Left kidney (tissue), 8 donors: ENCODE results near the gene SLC6A11. TPM values are rescaled to one million over a fixed set of nuclear protein-coding genes. Genes with fewer than 3 reads are reported as not detected.

Source experiments
- DNase-seq: peaks from one replicate; pipeline ENCODE4 v3.0.0-alpha.2; 2013
- long read RNA-seq, 8 donors: transcript quantifications; one replicate each; lab custom pipeline, GENCODE V29; 2026
- polyA plus RNA-seq: library from polyadenylated mRNA; unstranded; fragments of 120-200 nt; gene quantifications from one replicate; pipeline ENCODE4 v1.2.1, GENCODE V29; 2013; ENCODE audit not compliant: insufficient read length

Gene SLC6A11
- 0.10 TPM for polyA plus RNA-seq
- long read RNA-seq, donor 1 = 0 reads
- long read RNA-seq, donor 2 = 0 reads
- long read RNA-seq, donor 3 = 0 reads
- long read RNA-seq, donor 4 = 0 reads
- long read RNA-seq, donor 5 = 0 reads
- long read RNA-seq, donor 6 = 0 reads
- long read RNA-seq, donor 7 = 0 reads
- long read RNA-seq, donor 8 = 0 reads

DNA sequence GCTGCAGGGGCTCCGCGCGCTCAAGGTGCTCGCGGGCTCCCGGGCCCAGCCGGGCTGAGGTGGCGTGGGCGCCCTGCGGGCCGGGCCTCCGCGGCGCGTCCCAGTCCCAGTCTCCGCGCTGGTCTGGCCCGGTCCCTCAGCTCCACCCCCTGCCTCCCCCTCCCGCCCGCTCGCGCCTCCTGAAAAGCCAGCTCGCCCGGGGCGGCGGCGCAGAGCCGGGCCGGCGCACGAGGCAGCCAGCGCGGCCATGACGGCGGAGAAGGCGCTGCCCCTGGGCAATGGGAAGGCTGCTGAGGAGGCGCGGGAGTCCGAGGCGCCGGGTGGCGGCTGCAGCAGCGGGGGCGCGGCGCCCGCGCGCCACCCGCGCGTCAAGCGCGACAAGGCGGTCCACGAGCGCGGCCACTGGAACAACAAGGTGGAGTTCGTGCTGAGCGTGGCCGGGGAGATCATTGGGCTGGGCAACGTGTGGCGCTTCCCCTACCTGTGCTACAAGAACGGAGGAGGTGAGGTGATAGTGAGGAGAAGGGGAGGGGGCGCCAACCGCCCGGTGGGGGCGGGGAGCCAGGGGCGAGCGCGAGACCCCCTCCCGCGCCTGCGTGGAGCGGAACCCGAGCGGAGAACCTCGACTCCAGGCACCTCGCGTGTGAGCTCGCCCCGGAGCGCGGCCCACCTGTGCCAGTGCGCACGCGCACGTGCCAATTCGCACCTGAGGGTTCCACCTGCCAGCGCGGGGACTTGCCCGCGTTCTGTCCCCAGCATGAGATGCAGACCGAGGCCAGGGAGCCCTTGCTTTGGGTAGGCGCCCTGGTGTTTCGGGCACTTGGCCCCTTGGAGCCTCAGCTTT, at the start of gene SLC6A11:
Gene SLC6A11, plus strand, starts transcription at position 210 of the 844 bp plus-strand sequence. Its CDS starts 38 bp downstream, at position 248.
- peak; percentile 13 for DNase-seq

DNA sequence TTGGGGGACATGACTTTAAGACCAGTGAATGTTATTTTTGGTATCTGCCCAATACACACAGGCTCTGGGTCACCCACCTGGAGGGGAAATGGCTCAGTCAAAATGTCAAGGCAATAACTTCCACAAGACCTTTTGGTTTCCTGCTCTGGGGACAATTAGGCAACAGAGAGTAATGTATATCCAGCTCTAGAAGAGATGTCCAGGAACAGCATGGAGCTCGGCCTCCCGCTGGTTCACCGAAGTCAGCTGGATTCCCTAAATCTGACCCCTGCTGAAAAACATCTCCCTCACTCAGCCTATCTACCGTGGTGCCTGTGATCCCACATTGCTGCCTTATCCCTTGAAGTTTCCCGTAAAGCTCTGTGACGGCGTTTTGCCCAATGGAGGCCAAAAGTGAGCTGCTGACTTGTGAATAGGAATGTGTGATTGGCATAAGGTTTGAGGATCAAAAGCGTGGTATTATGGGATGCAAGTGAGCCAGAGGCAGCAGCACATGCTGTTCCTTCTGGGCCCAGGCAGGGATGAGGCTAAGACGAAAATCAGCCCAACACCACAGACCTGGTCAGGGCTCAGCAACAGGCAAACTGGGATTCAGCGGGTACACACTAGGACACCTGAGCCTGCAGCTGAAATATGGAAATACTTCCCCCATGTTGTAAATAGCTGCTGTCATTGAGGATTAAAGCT, 47.2 kb upstream of the SLC6A11 start:
- no peak for DNase-seq

DNA sequence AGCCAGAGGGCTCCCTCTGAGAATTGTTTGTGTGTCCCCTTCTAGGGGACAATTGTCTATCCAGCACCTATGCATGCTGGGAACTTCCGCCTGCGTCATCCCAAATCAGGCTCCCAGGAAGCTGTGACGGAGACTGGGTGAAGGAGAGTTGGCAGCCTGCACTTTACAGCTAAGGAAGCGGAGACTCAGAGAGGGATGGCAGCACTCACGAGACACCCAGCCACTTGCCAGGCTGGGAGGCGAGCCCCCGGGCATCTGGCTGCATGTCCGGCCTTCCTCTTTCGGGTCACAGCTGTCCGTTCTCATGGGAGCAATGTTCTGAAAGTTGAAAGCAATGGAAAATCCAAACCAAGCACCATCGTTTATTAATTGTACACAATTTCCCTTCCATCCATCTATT, 45.5 kb upstream of the SLC6A11 start:
- no peak for DNase-seq

DNA sequence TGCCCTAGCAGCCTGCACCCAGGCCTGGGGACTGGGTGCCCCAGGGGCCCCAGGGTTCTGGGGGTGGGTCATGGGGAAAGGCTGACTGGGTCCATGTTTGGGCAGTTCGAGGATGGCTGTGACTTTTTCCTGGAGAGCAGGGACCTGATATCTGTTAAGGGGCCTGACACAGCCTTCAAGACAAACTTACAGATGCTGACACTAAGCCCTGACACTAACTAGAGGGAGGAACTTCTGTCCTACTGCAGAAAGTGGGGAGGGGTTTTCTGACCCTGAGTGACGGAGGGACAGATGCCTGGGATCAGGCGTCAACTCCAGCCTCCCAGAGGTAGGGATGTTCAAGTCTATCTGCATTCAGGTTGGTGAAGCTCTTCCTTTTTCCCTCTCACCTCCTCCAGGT, 45.0 kb upstream of the SLC6A11 start:
- no peak for DNase-seq

DNA sequence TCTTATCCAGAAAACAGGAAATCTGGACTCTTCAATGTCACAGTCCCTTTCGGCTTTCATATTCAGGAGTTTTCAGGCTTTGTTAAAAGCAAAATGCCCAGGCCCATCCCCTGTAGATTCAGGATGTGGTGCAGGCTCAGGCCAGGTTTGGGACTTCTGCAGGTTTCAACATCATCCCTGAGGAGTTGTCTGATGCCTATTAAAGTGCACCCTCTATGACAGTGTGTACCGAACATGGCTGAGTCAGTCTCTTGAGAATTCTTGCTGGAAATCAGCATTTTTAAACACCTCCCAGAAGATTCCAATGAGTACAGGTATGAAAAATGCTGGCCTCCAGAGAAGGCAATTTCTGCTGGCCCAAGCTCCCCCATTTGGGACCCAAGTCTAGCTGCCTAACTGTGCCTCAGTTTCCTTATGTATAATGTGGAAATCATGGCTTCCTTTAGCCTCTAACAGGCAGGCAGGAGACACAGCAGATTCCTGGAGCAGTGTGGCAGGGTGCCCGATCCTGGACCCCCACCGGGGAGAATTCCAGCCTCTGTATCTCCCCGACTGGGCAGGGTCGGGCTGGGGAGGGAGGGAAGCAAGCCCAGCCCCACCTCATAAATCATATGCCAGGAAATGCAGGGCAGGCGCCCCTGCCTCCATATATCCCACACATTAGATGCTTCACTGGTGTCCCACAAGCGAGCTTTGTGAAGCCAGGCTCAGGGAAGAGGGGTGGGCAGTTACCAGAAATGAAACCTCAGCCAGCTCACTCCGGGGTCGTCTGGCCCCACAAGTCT, 44.4 kb upstream of the SLC6A11 start:
- DNase-seq = no peak

DNA sequence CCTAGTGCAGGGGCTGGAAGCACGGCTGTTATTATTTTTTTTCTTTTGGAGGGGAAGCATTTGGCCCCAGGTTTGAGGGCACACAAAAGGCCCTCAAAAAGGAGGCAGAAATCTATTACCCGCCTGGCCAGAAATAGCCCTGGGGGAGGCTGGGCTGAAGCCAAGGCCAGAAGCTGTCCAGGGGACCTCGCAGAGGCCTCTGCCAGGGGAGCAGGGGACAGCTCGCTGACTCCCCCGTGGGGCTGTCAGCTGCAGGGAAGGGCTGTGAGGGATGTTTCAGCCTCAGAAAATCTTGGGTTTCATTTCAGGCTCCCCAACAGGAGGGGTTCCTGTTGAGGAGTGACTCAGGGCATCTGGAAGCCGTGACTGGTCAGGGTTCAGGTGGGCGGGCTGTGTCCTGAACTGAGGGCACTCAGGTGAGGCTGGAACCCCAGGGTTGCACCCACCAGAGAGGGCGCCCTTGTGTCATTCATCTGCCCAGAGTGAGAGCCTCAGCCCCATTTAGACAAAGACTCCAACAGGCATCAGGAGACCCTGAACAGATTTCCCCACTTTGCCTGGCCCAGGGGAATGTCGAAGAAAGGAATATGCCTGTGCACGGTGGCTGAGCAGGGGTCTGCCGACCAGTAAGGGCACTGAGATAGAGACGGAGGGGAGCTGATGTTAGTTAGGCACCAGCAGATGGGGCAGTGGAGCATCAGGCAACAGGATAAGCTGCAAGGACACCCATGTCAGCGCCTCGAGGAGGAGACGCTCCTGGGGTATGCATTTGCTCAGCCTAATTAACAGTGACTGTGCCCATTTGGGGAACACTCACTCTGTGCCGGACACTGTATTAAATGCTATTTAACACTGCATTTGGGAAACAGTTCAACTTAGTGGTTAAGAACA, 43.5 kb upstream of the SLC6A11 start:
- DNase-seq = no peak

DNA sequence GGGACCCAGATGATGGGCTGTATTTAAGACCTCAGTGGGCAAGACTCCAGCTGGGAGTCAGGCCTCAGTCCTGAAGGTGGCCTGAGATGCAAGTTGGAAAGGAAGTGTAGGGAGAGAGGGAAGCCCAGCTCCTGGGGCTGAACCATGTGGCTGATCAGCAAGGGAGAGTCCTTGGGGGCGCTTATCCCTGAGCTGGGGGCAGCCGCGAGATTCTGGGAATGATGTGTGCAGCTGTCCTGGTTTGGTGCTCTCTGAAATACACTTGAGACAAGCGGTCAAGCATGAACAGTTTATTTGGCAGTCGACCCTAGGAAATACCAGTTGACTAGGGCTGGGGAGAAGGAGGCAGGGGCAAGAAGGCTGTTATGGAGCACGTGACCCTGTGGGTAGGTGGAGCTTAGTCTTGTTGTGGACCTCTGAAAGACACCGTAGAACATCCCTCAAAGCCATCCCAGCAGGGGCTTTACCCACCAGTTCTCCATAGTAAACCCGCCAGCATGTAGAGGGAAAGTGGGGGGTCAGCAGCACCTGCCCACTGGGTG, 41.8 kb upstream of the SLC6A11 start:
- DNase-seq = no peak

DNA sequence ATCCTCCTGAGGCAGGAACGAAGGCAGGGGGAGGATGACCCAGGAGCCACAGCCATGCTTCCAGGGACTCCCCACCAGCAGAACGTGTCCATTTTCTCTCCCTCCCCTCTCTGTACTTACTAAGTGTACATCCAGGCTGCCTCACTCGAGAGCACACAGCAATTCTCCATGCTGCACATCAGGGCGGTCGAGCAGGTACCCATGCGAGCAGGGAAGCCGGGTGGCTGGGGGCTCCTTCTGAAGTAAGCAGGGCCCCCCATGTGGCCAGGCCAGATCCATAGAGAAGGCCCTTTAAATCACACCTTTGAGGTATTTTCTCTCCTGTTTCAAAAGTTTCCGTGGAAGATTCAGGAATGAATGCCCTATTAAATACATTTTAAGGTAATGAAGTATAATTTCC, 41.2 kb upstream of the SLC6A11 start:
- DNase-seq = no peak

DNA sequence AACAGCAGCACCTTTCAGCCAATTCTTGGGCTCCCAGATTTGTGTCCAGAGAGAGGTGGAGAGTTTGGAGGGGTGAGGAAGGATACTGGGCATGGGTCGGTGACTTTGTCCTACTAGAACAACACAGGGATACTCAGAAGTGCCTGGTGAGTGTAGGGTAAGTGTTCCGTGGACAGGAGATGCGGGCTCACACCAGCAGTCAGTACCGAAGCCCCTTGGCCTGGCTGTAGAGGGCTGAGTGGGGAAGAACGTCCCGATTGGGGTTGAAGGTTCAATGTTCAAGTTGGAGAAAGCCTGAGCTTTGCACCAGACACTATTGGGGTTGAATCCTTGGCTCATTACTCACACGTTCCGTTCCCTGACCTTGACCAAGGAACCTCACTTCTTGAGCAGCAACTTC, 40.8 kb upstream of the SLC6A11 start:
- no peak for DNase-seq

DNA sequence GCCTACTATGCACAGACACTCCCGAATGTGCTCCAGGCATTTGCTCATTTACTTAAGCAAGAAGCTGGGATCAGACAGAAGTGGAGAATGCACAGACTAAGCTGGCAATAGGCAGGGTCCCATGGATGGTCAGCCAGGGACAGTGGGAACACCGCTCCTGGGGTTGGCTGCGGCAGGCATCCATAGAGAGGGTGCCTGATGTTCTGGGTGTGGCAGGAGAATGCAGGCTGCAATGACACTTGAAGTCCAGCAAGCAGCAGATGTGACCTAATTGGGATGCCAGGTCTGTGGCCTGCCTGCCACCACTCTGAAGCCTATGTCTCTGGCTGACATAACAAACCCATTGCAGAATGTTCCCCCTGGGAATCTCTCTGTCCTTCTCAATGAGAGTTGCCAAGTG, 40.2 kb upstream of the SLC6A11 start:
- no peak for DNase-seq

DNA sequence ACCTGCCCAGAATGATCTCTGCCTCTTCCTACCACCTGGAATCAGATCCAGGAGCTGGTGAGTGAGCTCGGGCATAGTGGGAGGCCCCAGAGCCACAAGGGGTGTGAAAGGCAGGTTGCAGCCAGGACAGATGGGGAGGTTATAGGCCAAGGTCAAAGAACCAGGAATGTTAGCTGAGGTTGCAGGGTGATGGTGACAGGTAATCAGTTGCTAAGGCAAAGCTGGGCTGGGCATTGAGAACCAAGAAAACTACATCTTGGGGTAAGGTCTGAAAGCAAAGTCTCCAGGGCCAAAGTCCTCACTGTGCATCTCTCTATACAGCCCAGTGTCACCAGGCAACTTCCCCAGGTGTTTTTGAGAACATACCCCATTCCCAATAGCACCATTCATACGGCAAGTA, 38.4 kb upstream of the SLC6A11 start:
- no peak for DNase-seq

DNA sequence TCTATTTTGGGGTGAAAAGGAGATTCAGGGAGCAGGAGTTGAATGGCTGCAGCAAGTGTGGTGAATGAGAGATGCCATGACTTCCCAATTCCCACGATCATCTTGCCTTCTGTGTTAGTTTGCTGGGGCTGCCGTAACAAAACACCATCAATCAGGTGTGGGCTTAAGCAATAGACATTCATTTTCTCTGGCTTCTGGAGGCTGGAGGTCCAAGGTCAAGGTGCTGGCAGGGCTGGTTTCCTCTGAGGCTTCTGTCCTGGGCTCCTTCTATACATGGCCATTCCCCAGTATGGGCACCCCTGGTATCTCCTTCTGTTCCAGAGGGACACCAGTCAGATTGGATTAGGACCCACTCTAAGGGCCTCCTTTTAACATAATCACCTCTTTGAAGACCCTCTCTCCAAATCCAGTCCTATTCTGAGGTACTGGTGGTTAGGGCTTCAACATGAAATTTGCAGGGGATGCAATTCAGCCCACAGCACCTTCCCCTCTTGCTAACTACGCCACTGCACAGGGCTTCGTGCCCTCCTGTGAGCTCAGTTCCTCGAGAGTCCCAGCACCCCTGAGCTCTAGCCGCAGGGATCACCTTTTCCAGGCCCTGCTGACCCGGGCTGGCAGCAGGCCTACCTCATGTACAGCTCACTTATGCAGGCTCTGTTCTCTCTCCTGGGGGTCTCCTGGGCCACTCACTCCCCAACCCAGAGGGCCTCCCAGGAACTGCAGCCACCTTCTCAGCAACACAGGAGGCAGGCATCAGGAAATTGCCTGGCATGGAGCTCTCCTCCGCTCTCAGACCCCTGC, 37.3 kb upstream of the SLC6A11 start:
- DNase-seq = no peak

DNA sequence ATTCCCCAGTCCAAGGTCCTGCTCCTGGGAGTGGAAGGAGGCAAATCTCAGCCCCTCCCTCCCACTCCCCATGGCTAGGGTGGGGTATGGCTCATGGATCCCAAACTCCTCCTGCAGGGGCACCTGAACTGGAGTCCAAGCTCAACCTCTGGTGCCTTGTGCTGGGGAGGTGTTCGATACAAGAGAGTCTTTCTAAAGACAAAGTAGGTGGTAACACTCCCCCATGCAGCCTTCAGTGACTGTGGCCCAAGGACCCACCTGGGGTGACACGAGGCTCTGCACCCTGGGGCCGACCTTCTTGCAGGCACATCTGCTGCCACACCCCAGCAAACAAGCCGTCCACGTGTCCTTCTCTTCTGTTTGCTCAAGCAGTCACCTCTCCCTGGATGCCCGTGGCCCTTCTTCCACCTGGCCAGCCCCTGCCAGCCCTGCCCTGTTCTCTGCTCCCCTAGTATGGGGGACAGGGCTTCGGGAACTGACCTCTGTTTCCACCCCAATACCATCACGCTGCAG, 36.7 kb upstream of the SLC6A11 start:
- DNase-seq = no peak

DNA sequence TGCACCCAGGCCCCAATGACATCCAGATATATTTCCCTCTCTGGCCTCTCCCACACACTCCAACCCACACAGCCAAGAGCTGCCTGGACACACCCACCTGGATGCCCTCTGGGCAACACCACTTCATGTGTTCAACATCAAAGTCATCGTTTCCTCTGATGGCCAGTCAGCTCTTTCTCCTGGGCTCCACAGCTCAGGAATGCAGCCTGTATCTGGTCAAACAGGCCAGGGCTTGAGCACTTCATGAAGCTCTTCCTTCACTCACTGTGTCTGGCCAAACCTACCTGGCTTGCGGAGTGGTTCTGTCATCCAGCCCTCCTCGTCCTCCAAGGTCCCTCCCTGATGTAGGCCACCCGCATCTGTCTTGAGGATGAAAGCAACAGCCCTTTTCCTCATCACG, 35.8 kb upstream of the SLC6A11 start:
- DNase-seq = no peak

DNA sequence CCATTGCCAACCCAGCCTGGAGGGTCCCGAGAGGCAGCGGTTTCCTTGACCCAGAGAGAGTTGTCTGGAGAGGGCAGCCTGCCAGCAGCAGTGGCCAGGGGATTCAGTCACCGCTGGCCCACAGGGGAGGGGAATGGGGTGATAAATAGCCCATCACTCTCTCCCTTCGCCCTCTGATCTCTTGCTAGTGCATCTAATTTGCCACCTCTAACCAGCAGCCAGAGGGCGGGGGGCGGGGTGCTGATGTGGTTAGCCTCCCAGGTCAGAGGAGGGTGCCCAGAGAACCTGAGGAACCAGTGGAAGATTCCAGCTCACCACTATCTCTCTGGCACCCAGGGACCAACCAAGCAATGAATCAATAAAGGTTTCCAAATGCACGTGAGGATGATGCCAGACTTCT, 35.1 kb upstream of the SLC6A11 start:
- no peak for DNase-seq

DNA sequence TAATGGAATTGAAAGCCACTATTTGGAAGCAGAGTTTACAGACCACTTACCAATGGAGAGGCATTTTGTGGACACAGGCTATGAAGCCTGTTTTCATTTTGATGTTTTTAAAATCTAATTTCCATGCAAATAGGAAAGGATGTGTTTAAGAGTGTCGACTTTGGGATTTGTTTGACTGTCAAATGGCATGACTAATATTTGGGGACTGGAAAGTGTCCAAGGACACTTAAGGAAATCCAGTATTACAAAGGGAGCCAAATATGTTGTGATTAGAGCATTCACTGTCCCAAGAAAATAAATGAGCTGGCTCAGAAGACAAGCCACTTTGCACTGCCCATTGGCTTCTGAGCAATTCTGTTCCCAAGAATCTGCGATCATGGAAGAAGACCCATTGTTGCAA, 34.0 kb upstream of the SLC6A11 start:
- DNase-seq = no peak

DNA sequence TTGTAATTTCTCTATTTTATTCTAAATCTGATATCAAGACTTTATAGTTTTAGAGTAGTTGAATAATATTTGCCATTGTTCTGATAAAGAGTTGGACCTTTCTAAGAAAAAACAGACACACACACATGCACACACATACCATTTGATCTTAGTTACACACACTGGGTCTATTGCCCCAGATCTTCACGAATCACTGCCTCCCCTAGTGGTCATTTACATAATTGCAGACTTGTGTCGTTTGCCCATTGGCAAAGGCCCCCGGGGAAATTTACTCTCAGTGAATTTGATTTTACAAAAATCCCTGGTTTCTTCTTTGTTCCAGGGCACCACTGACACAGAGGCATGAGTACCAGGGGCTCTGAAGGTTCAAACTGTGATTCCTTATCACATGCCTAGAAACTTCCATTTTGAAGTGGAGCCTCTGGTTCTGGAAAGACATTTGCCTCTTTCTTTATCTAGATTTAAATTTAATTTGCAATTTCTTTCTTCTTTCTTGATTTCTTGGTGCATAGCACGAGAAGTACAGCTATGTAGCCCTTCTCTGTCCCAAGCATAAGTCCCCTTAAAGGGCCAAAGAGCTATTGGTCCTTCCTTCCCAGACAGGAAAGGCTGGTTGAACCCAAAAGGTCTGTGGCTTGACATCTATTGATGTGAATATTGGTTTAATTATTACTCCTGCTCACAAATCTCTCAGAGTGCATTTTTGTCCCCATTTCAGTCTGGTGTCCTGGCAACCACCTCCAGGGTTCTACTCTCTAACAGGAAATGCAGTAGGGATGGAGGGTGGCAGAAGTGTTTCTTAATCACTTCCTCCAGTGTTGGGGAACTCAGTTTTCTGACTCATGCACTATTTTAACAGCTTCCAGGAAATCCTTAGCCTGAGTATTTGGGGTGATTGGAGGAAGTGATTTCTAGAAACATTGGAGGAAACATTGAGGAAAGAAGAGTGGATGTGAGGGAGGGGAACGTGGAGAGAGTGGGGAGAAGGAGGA, 32.4 kb upstream of the SLC6A11 start:
- DNase-seq = no peak

DNA sequence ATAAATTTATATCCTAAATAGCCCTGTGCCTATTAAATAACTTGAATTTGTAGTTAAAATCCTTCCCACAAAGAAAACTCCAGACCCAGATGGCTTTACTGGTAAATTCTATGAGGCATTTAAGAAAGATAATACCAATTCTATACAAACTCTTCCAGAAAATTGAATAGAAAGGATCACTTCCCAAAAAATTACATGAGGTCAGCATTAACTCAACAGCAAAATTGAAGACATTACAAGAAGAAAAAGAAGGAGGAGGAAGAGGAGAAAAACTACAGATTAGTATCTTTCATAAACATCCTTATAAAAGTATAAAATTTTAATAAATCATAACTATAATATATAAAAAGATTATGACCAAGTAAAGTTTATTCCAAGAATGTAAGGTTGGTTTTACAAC, 29.4 kb upstream of the SLC6A11 start:
- DNase-seq = no peak

DNA sequence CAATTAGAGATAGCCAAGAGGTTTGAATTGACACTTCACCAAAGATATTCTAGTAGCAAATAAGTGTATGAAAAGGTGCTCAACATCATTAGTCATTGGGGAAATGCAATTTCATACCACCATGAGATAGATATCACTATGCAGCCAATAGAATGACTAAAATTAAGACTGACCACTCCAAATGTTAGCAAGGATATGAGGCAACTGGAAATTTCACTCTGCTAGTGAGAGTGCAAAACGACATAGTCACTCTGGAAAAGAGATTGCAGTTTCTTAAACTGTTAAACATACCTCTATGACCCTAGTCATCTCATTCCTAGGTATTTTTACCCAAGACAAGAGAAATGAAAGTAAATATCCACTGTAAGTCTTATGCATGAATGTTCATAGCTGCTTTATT, 27.6 kb upstream of the SLC6A11 start:
- no peak for DNase-seq
